ENCODE data around the gene PTPRR.

GRCh38 chr12:70758494-70758845 lies 162.1 kb downstream of the PTPRR start:
- no peak for TF ChIP-seq CTCF (conservative IDR thresholded peaks at IDR 0.05; ENCODE audit: low read length)
- TF ChIP-seq EZH2phosphoT487 (IDR thresholded peaks at IDR 0.05; ENCODE audit: borderline replicate concordance, low read depth, low read length), result no peak
